K562 (cell line): Measurements from ENCODE around the gene EFNA2. TPM values are rescaled to one million over a fixed set of nuclear protein-coding genes. Genes with fewer than 3 reads are reported as not detected.
A peak's percentile ranks its signal among the peaks of the same experiment; 100 is the strongest.

Experiments
- ASH1L ChIP-seq: fragments of 450-650 bp; IDR thresholded peaks from 2 replicates; pipeline ENCODE4 v1.6.1; 2018; ENCODE audit warnings: borderline replicate concordance, mild to moderate bottlenecking, low read depth; ENCODE audit not compliant: partially characterized antibody
- CHCHD3 ChIP-seq: fragments of 250-450 bp; sonication (Bioruptor Pico); IDR thresholded peaks from 2 replicates; pipeline ENCODE4 v2.1.2; 2022; ENCODE audit warnings: mild to moderate bottlenecking
- FOS ChIP-seq: IDR thresholded peaks from 3 replicates; pipeline ENCODE4 v1.6.1; 2011; ENCODE audit not compliant: insufficient read length; ENCODE audit errors: extremely low read depth
- HDAC8 ChIP-seq: fragments of 450-650 bp; IDR thresholded peaks from 2 replicates; pipeline ENCODE4 v1.6.1; 2016; ENCODE audit warnings: mild to moderate bottlenecking, missing genetic modification characterization, moderate library complexity, missing compliant biosample characterization
- KDM5B ChIP-seq: fragments of 200-600 bp; sonication (generic); IDR thresholded peaks from 2 replicates; pipeline ENCODE4 v1.6.1; 2012; ENCODE audit warnings: low read depth, mild to moderate bottlenecking, moderate library complexity, low read length, control low read depth, inconsistent platforms; ENCODE audit not compliant: insufficient replicate concordance
- KHSRP ChIP-seq: fragments of 450-650 bp; IDR thresholded peaks from 2 replicates; pipeline ENCODE4 v1.6.1; 2017
- RBM39 ChIP-seq: fragments of 200-400 bp; formaldehyde crosslinking; optimal IDR thresholded peaks from 2 replicates; pipeline ENCODE3; 2018; ENCODE audit warnings: low read depth, low read length
- TOE1 ChIP-seq, 2 experiments: fragments of 450-650 bp in 1 of 2; sonication (generic) in 1 of 2; formaldehyde crosslinking in 1 of 2; IDR thresholded peaks; 2 replicates each; pipeline versions ENCODE4 v1.7.1 to v1.8.0; 2016 to 2022; ENCODE audit warnings: borderline replicate concordance in 2 of 2, mild to moderate bottlenecking in 2 of 2, antibody characterized with exemption in 1 of 2, inconsistent platforms in 1 of 2, low read depth in 1 of 2, missing genetic modification reagents in 1 of 2, moderate library complexity in 1 of 2
- TSC22D4 ChIP-seq: fragments of 450-650 bp; IDR thresholded peaks from 2 replicates; pipeline ENCODE4 v1.6.1; 2016; ENCODE audit warnings: missing genetic modification characterization, missing biosample characterization, control low read depth
- XRCC3 ChIP-seq: fragments of 450-650 bp; IDR thresholded peaks from 2 replicates; pipeline ENCODE4 v1.6.1; 2017; ENCODE audit warnings: mild to moderate bottlenecking, moderate library complexity
- ZBED1 ChIP-seq: IDR thresholded peaks from 2 replicates; pipeline ENCODE4 v1.6.1; 2014
- ZKSCAN8 ChIP-seq: fragments of 200-800 bp; sonication (Bioruptor generic); IDR thresholded peaks from 2 replicates; pipeline ENCODE4 v1.6.1; 2016; ENCODE audit warnings: missing genetic modification characterization, missing compliant biosample characterization
- ZNF124 ChIP-seq: sonication (generic); formaldehyde crosslinking; IDR thresholded peaks from 2 replicates; pipeline ENCODE4 v1.8.1; 2022; ENCODE audit warnings: missing genetic modification reagents
- ZNF311 ChIP-seq: fragments of 250-450 bp; sonication (Bioruptor Pico); IDR thresholded peaks from 2 replicates; pipeline ENCODE4 v1.4.0; 2020; ENCODE audit warnings: mild to moderate bottlenecking, moderate library complexity
- polyA plus RNA-seq, 8 experiments: library from polyadenylated mRNA; depleted of rRNA in 4 of 8; stranded (reverse) in 5 of 8; unstranded in 3 of 8; fragments of >200 nt; fragmentation: Nextera tagmentation in 2 of 8; fragmentation: Illumina TruSeq in 1 of 8; extraction: Ambion mirVana in 2 of 8; extraction: Trizol in 1 of 8; gene quantifications; 2 replicates each; pipeline versions ENCODE4 v1.2.1 to v1.2.3, GENCODE V29; 2011 to 2014; ENCODE audit warnings: inconsistent platforms in 1 of 8, missing spikeins in 1 of 8
- total RNA-seq, 7 experiments: library from RNA; depleted of rRNA in 6 of 7; stranded (reverse); fragments of >200 nt in 6 of 7; fragmentation: Illumina TruSeq in 2 of 7; extraction: Trizol in 2 of 7; gene quantifications; 2 replicates each; pipeline versions ENCODE4 v1.2.1 to v1.2.3, GENCODE V29; 2011 to 2021; ENCODE audit warnings: low replicate concordance in 1 of 7
- TF ChIP-seq, protein P1 (sequence below): fragments of 450-650 bp; IDR thresholded peaks from one replicate; pipeline ENCODE4 v1.6.1; 2018; ENCODE audit warnings: mild to moderate bottlenecking, moderate library complexity; ENCODE audit not compliant: partially characterized antibody
- TF ChIP-seq, protein P2 (sequence below): sonication (generic); formaldehyde crosslinking; IDR thresholded peaks from 2 replicates; pipeline ENCODE4 v1.8.1; 2023; ENCODE audit warnings: mild to moderate bottlenecking, missing genetic modification reagents
- TF ChIP-seq, protein P3 (sequence below): conservative IDR thresholded peaks from 2 replicates; pipeline ENCODE4 v1.6.1; 2011; ENCODE audit warnings: low read depth, mild to moderate bottlenecking, low read length; ENCODE audit not compliant: control insufficient read depth
- TF ChIP-seq, protein P4 (sequence below): fragments of 250-450 bp; sonication (Bioruptor Pico); IDR thresholded peaks from 2 replicates; pipeline ENCODE4 v1.5.1; 2021; ENCODE audit warnings: mild to moderate bottlenecking

EFNA2 gene
- total and polyA plus RNA-seq, 9 of the 15 experiments (the other 6 are each of a cell fraction or from before 2014, with no cell fraction given) = 0.11 to 0.44 (median 0.15) TPM; not detected in 6

DNA sequence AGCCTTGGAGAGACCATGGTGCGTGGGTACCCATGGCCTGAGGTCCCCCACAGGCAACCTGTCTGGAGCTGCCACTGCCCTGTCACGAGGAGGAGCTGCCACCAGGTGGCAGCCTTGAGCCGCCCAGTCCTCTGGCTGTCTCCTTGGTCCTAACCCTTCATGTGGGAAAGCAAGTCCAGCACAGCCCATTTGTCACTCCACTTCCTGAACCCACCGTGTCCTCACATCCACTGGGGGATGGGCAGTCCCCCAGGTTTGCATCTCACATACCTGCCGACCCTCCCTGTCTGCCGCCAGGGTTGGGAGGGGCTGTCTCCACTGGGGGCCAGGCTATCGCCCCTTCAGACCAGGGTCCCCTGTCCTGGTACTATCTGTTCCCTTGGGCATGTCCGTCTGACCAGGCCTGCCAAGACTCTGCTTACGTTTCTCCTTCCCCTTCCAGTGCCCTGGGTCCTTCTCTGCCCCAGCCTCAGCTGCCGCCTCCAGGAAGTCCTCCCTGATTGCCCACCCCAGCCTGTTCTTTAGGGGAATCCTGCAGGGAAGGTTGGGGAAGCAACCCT is 5.8 kb upstream of the EFNA2 start (continued):
- TF ChIP-seq TOE1 (IDR thresholded peaks at IDR 0.05; ENCODE audit: borderline replicate concordance) = no peak
- TF ChIP-seq TOE1 (CRISPR knock-in tag; IDR thresholded peaks at IDR 0.05; ENCODE audit: borderline replicate concordance, low read depth) = no peak
- no peak for TF ChIP-seq TSC22D4
- TF ChIP-seq RBM39 = no peak
- TF ChIP-seq HDAC8 = no peak
- TF ChIP-seq ZKSCAN8 (CRISPR knock-in tag) = no peak
- no peak for TF ChIP-seq ASH1L
- no peak for TF ChIP-seq KHSRP
- TF ChIP-seq, protein P1, sequence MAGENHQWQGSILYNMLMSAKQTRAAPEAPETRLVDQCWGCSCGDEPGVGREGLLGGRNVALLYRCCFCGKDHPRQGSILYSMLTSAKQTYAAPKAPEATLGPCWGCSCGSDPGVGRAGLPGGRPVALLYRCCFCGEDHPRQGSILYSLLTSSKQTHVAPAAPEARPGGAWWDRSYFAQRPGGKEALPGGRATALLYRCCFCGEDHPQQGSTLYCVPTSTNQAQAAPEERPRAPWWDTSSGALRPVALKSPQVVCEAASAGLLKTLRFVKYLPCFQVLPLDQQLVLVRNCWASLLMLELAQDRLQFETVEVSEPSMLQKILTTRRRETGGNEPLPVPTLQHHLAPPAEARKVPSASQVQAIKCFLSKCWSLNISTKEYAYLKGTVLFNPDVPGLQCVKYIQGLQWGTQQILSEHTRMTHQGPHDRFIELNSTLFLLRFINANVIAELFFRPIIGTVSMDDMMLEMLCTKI = no peak
- TF ChIP-seq ZBED1 = peak; percentile 31; the same call in 1 of the 2 replicates
- TF ChIP-seq ZNF311 (CRISPR knock-in tag) = no peak
- TF ChIP-seq FOS = no peak
- TF ChIP-seq, protein P2, sequence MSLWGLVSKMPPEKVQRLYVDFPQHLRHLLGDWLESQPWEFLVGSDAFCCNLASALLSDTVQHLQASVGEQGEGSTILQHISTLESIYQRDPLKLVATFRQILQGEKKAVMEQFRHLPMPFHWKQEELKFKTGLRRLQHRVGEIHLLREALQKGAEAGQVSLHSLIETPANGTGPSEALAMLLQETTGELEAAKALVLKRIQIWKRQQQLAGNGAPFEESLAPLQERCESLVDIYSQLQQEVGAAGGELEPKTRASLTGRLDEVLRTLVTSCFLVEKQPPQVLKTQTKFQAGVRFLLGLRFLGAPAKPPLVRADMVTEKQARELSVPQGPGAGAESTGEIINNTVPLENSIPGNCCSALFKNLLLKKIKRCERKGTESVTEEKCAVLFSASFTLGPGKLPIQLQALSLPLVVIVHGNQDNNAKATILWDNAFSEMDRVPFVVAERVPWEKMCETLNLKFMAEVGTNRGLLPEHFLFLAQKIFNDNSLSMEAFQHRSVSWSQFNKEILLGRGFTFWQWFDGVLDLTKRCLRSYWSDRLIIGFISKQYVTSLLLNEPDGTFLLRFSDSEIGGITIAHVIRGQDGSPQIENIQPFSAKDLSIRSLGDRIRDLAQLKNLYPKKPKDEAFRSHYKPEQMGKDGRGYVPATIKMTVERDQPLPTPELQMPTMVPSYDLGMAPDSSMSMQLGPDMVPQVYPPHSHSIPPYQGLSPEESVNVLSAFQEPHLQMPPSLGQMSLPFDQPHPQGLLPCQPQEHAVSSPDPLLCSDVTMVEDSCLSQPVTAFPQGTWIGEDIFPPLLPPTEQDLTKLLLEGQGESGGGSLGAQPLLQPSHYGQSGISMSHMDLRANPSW (CRISPR knock-in tag) = no peak
- no peak for TF ChIP-seq XRCC3
- TF ChIP-seq, protein P3, sequence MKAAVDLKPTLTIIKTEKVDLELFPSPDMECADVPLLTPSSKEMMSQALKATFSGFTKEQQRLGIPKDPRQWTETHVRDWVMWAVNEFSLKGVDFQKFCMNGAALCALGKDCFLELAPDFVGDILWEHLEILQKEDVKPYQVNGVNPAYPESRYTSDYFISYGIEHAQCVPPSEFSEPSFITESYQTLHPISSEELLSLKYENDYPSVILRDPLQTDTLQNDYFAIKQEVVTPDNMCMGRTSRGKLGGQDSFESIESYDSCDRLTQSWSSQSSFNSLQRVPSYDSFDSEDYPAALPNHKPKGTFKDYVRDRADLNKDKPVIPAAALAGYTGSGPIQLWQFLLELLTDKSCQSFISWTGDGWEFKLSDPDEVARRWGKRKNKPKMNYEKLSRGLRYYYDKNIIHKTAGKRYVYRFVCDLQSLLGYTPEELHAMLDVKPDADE = no peak
- no peak for TF ChIP-seq ZNF124 (CRISPR knock-in tag)
- TF ChIP-seq, protein P4, sequence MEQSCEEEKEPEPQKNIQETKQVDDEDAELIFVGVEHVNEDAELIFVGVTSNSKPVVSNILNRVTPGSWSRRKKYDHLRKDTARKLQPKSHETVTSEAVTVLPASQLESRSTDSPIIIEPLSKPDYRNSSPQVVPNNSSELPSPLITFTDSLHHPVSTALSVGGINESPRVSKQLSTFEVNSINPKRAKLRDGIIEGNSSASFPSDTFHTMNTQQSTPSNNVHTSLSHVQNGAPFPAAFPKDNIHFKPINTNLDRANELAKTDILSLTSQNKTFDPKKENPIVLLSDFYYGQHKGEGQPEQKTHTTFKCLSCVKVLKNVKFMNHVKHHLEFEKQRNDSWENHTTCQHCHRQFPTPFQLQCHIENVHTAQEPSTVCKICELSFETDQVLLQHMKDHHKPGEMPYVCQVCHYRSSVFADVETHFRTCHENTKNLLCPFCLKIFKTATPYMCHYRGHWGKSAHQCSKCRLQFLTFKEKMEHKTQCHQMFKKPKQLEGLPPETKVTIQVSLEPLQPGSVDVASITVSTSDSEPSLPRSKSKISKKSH (CRISPR knock-in tag) = no peak
- TF ChIP-seq KDM5B = no peak
- TF ChIP-seq CHCHD3 (CRISPR knock-in tag) = no peak
